ENCODE measurements around the gene KCNJ1.

KCNJ1 gene

GRCh38 chr11:128901653-128902514 lies 34.8 kb upstream of the KCNJ1 start:
- DNase-seq (ENCODE audit: low spot score) = no peak

GRCh38 chr11:128900468-128900867 lies 33.4 kb upstream of the KCNJ1 start:
- DNase-seq (ENCODE audit: low spot score) = no peak

GRCh38 chr11:128898580-128899344 lies 31.7 kb upstream of the KCNJ1 start:
- no peak for DNase-seq (ENCODE audit: low spot score)

GRCh38 chr11:128897826-128898225 lies 30.7 kb upstream of the KCNJ1 start:
- DNase-seq (ENCODE audit: low spot score) = no peak

- no peak for DNase-seq (ENCODE audit: low spot score)
Observed at GRCh38 chr11:128896356-128896755, 29.3 kb upstream of the KCNJ1 start.

GRCh38 chr11:128895526-128895925 lies 28.4 kb upstream of the KCNJ1 start:
- no peak for DNase-seq (ENCODE audit: low spot score)

- no peak for DNase-seq (ENCODE audit: low spot score)
Observed at GRCh38 chr11:128894685-128895084, 27.6 kb upstream of the KCNJ1 start.

GRCh38 chr11:128894286-128894681 lies 27.2 kb upstream of the KCNJ1 start:
- no peak for DNase-seq (ENCODE audit: low spot score)

GRCh38 chr11:128893578-128894285 lies 26.6 kb upstream of the KCNJ1 start:
- peak; percentile 20 for DNase-seq (ENCODE audit: low spot score)

GRCh38 chr11:128892866-128893565 lies 25.9 kb upstream of the KCNJ1 start:
- DNase-seq (ENCODE audit: low spot score) = no peak

GRCh38 chr11:128891913-128892398 lies 24.9 kb upstream of the KCNJ1 start:
- DNase-seq (ENCODE audit: low spot score) = no peak

- no peak for DNase-seq (ENCODE audit: low spot score)
Observed at GRCh38 chr11:128890543-128891368, 23.7 kb upstream of the KCNJ1 start, which contains the start of gene KCNJ5. Gene KCNJ5, plus strand, starts transcription at chr11:128891356. Its CDS starts 19,918 bp downstream, at chr11:128911274.

- no peak for DNase-seq (ENCODE audit: low spot score)
Observed at GRCh38 chr11:128890216-128890542, 23.1 kb upstream of the KCNJ1 start.

GRCh38 chr11:128889657-128890213 lies 22.6 kb upstream of the KCNJ1 start:
- no peak for DNase-seq (ENCODE audit: low spot score)

GRCh38 chr11:128888034-128888985 lies 21.2 kb upstream of the KCNJ1 start:
- no peak for DNase-seq (ENCODE audit: low spot score)

GRCh38 chr11:128886406-128887124 lies 19.5 kb upstream of the KCNJ1 start:
- peak; percentile 38 for DNase-seq (ENCODE audit: low spot score)

GRCh38 chr11:128884703-128885338 lies 17.7 kb upstream of the KCNJ1 start:
- peak; percentile 83 for DNase-seq (ENCODE audit: low spot score)

GRCh38 chr11:128884054-128884453 lies 17.0 kb upstream of the KCNJ1 start:
- DNase-seq (ENCODE audit: low spot score) = no peak

Measured in NAMALWA (cell line).